Erythroblast (primary cell): ENCODE measurements around the gene C12orf75.

Experiments used
- GATA1 ChIP-seq: IDR thresholded peaks from 2 replicates; pipeline ENCODE4 v1.6.1; 2011; ENCODE audit warnings: low read depth, mild to moderate bottlenecking, control low read depth, low read length, moderate library complexity
- POLR2A ChIP-seq: IDR thresholded peaks from 2 replicates; pipeline ENCODE4 v1.6.1; 2011; ENCODE audit warnings: mild to moderate bottlenecking, low read length

DNA sequence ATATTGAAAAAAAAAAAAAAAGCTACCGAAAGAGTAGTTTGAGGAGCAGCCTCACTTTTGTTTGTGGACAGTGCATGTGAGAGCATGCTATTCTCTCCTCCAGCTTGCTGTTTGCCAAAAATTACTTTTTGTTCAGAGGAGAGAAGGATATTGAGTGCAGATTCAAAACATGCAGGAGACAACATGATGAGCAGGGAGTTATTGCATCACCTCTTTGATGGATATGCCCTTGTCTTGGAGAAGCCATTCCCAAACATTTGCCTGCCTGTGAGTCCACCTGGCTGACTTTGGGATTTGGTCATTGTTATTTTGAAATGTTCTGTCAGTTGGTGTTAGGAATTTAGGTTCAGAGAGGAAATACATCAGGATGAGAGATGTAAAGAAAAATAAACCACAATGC, 2.4 kb downstream of the C12orf75 start:
- TF ChIP-seq POLR2A (no peak), GATA1 (no peak)
